ENCODE data around the gene GDNF. TPM values are rescaled to one million over a fixed set of nuclear protein-coding genes. Genes with fewer than 3 reads are reported as not detected.

Gene GDNF
- total RNA-seq, 4 donors from 2014 or later, result 2.0 to 10.1 (median 5.0) TPM

GRCh38 chr5:37859805-37860204 lies 20.0 kb upstream of the GDNF start:
- Histone ChIP-seq H3K36me3 (no peaks in the 10 kb centered on the region), H3K9me3 (no peaks in the 10 kb centered on the region), H3K27me3 (no peaks in the 10 kb centered on the region), H3K4me3 (no peak overlapping the region), H3K4me1 (no peaks in the 10 kb centered on the region), H3K27ac (replicated peaks in 1 of 4) (no peak overlapping the region)
- intact Hi-C loops (cut with DNase I), result no loop called here
- DNase-seq (ENCODE audit: extremely low spot score), result no peak
- TF ChIP-seq CTCF (IDR thresholded peaks at IDR 0.05) (no peak), POLR2AphosphoS5 (IDR thresholded peaks at IDR 0.05) (no peak), POLR2A (IDR thresholded peaks at IDR 0.05; ENCODE audit: low read depth) (no peak), EP300 (IDR thresholded peaks at IDR 0.05) (no peak)
- WGBS, result 83% methylated on average over 4 of the region's 4 CpGs

- no peaks in the 10 kb centered on the region for H3K9me3 ChIP-seq
- no peaks in the 10 kb centered on the region for H3K27me3 ChIP-seq
- no peaks in the 10 kb centered on the region for H3K4me1 ChIP-seq
- DNase-seq (ENCODE audit: extremely low spot score), result no peak
- H3K27ac ChIP-seq (replicated peaks in 1 of 4), result no peak overlapping the region
- TF ChIP-seq EP300 (IDR thresholded peaks at IDR 0.05) (no peak), POLR2AphosphoS5 (IDR thresholded peaks at IDR 0.05) (no peak), POLR2A (IDR thresholded peaks at IDR 0.05; ENCODE audit: low read depth) (no peak), CTCF (IDR thresholded peaks at IDR 0.05) (no peak)
- intact Hi-C loops (cut with DNase I), result no loop called here
- no peak overlapping the region for H3K4me3 ChIP-seq
- H3K36me3 ChIP-seq, result no peaks in the 10 kb centered on the region
These were observed 18.4 kb upstream of the GDNF start for GRCh38 chr5:37858250-37858649.

GRCh38 chr5:37857696-37858095 lies 17.9 kb upstream of the GDNF start:
- H3K27me3 ChIP-seq, result no peaks in the 10 kb centered on the region
- DNase-seq (ENCODE audit: extremely low spot score), result no peak
- no peaks in the 10 kb centered on the region for H3K4me1 ChIP-seq
- no peak overlapping the region for H3K4me3 ChIP-seq
- H3K27ac ChIP-seq (replicated peaks in 1 of 4), result no peak overlapping the region
- no peak for TF ChIP-seq CTCF (IDR thresholded peaks at IDR 0.05)
- no peak for TF ChIP-seq POLR2A (IDR thresholded peaks at IDR 0.05; ENCODE audit: low read depth)
- TF ChIP-seq POLR2AphosphoS5 (IDR thresholded peaks at IDR 0.05), result no peak
- TF ChIP-seq EP300 (IDR thresholded peaks at IDR 0.05), result no peak
- WGBS, result 50% methylated on average over 1 of the region's 1 CpG
- H3K9me3 ChIP-seq, result no peaks in the 10 kb centered on the region
- no peaks in the 10 kb centered on the region for H3K36me3 ChIP-seq
- intact Hi-C loops (cut with DNase I), result no loop called here

GRCh38 chr5:37855438-37855837 lies 15.6 kb upstream of the GDNF start:
- intact Hi-C loops (cut with DNase I), result no loop called here

More at GRCh38 chr5:37855438-37855837, 15.6 kb upstream of the GDNF start:
- Histone ChIP-seq H3K27me3 (no peaks in the 10 kb centered on the region), H3K27ac (replicated peaks in 1 of 4) (no peak overlapping the region), H3K36me3 (no peaks in the 10 kb centered on the region), H3K4me1 (no peaks in the 10 kb centered on the region), H3K4me3 (no peak overlapping the region), H3K9me3 (no peaks in the 10 kb centered on the region)
- 95% methylated on average over 3 of the region's 3 CpGs for WGBS
- no peak for DNase-seq (ENCODE audit: extremely low spot score)
- TF ChIP-seq POLR2A (IDR thresholded peaks at IDR 0.05; ENCODE audit: low read depth), result no peak
- no peak for TF ChIP-seq EP300 (IDR thresholded peaks at IDR 0.05)
- TF ChIP-seq CTCF (IDR thresholded peaks at IDR 0.05), result no peak
- no peak for TF ChIP-seq POLR2AphosphoS5 (IDR thresholded peaks at IDR 0.05)
